Measurements from ENCODE around the gene SULF2. TPM values are rescaled to one million over a fixed set of nuclear protein-coding genes. Genes with fewer than 3 reads are reported as not detected.

The SULF2 gene
- total and polyA plus RNA-seq, 2 of the 13 experiments (the other 11 are each of a cell fraction or from before 2014, with no cell fraction given): 7.2 to 50.9 TPM

- TF ChIP-seq ZUFSP (CRISPR knock-in tag; IDR thresholded peaks at IDR 0.05; ENCODE audit: borderline replicate concordance) (no peak), WIZ (CRISPR knock-in tag; IDR thresholded peaks at IDR 0.05) (no peak)
Observed at GRCh38 chr20:47733892-47734291, 51.4 kb downstream of the SULF2 start (continued).

- 83% methylated on average over 4 of the region's 4 CpGs for WGBS (ENCODE audit: low lambda C conversion rate)
- Histone ChIP-seq H3K4me3 (replicated peaks in 1 of 3; ENCODE audit: insufficient read depth in 1 of 3, low read depth in 2 of 3, low read length in 3 of 3) (no peak overlapping the region), H3K9me3 (ENCODE audit: low read length) (no peaks in the 10 kb centered on the region), H3K4me1 (ENCODE audit: insufficient read depth, low read length) (peaks cover 6% of the 10 kb centered on the region), H3K9ac (ENCODE audit: insufficient read depth, low read depth, low read length) (no peak overlapping the region), H3K79me2 (ENCODE audit: insufficient read depth, low read length) (no peaks in the 10 kb centered on the region), H3K36me3 (replicated peaks in 1 of 2; ENCODE audit: control insufficient read depth in 1 of 2, insufficient read depth in 2 of 2, low read length in 2 of 2) (0 out of 5 replicates have a peak, but pooled peaks cover 0 to 3% of the 10 kb centered on the region in 2 experiments), H3K4me2 (ENCODE audit: low read depth, low read length) (no peak overlapping the region), H3K27me3 (ENCODE audit: control insufficient read depth in 1 of 2, insufficient read depth in 2 of 2, low read length in 2 of 2) (no peaks in the 10 kb centered on the region), H3K27ac (ENCODE audit: extremely low read length, insufficient read depth, low read length) (no peak overlapping the region), H4K20me1 (ENCODE audit: insufficient read depth, low read length) (no peaks in the 10 kb centered on the region), H2AFZ (ENCODE audit: low read length) (no peak overlapping the region)
- ChIA-PET CTCF (ENCODE audit: low intra/inter-chr PET ratio, low total read pairs) (no interaction called here), POLR2A (no interaction called here)
- in situ Hi-C loops (cut with HindIII; ENCODE audit: extremely low pct_ligation_motif_present, low pct_unique_long_range_greater_than_20kb): no loop called here
- no TSS peak for BruUV-seq (replicated peaks)
- no peak for ATAC-seq
- TF ChIP-seq NFYC (CRISPR knock-in tag; IDR thresholded peaks at IDR 0.05) (0 out of 2 replicates have a peak, but pooled peaks have one; percentile 20), CCDC6 (CRISPR knock-in tag; IDR thresholded peaks at IDR 0.05) (no peak)
- FAIRE-seq: no peak
- no peak for DNase-seq (ENCODE audit: low spot score)
- intact Hi-C loops (cut with micrococcal nuclease; ENCODE audit: unreplicated experiment): no loop called here
Observed at GRCh38 chr20:47730744-47731143, 54.5 kb downstream of the SULF2 start.

- Histone ChIP-seq H3K79me2 (ENCODE audit: insufficient read depth, low read length) (no peaks in the 10 kb centered on the region), H3K27me3 (ENCODE audit: control insufficient read depth in 1 of 2, insufficient read depth in 2 of 2, low read length in 2 of 2) (no peaks in the 10 kb centered on the region), H3K4me3 (replicated peaks in 1 of 3; ENCODE audit: insufficient read depth in 1 of 3, low read depth in 2 of 3, low read length in 3 of 3) (no peak overlapping the region), H3K27ac (ENCODE audit: extremely low read length, insufficient read depth, low read length) (no peak overlapping the region), H3K9ac (ENCODE audit: insufficient read depth, low read depth, low read length) (no peak overlapping the region), H3K36me3 (replicated peaks in 1 of 2; ENCODE audit: control insufficient read depth in 1 of 2, insufficient read depth in 2 of 2, low read length in 2 of 2) (0 out of 5 replicates have a peak, but pooled peaks cover 0 to 3% of the 10 kb centered on the region in 2 experiments), H4K20me1 (ENCODE audit: insufficient read depth, low read length) (no peaks in the 10 kb centered on the region), H3K4me2 (ENCODE audit: low read depth, low read length) (no peak overlapping the region), H3K9me3 (ENCODE audit: low read length) (no peaks in the 10 kb centered on the region), H2AFZ (ENCODE audit: low read length) (no peak overlapping the region), H3K4me1 (ENCODE audit: insufficient read depth, low read length) (peaks cover 19% of the 10 kb centered on the region)
- ChIA-PET CTCF (ENCODE audit: low intra/inter-chr PET ratio, low total read pairs) (no interaction called here), POLR2A (no interaction called here)
- no TSS peak for BruUV-seq (replicated peaks)
- ATAC-seq (no peak), DNase-seq (ENCODE audit: low spot score) (no peak), FAIRE-seq (no peak)
- in situ Hi-C loops (cut with HindIII; ENCODE audit: extremely low pct_ligation_motif_present, low pct_unique_long_range_greater_than_20kb): no loop called here
- intact Hi-C loops (cut with micrococcal nuclease; ENCODE audit: unreplicated experiment): loop anchor here (5.0 kb wide), 1 partner anchor 52 kb away; no protein-coding TSS in a partner anchor
- WGBS (ENCODE audit: low lambda C conversion rate): 91% methylated on average over 10 of the region's 10 CpGs
- no peak for TF ChIP-seq ETV6 (CRISPR knock-in tag; conservative IDR thresholded peaks at IDR 0.05)
- no peak for TF ChIP-seq HOXA3 (CRISPR knock-in tag; IDR thresholded peaks at IDR 0.05)
- TF ChIP-seq ZNF879 (CRISPR knock-in tag; IDR thresholded peaks at IDR 0.05): no peak
- no peak for TF ChIP-seq ATRX (CRISPR knock-in tag; IDR thresholded peaks at IDR 0.05; ENCODE audit: borderline replicate concordance)
- TF ChIP-seq ZNF7 (CRISPR knock-in tag; IDR thresholded peaks at IDR 0.05): no peak
- TF ChIP-seq CSRNP2 (CRISPR knock-in tag; conservative IDR thresholded peaks at IDR 0.05; ENCODE audit: low read depth): no peak
- TF ChIP-seq DDIT3 (CRISPR knock-in tag; IDR thresholded peaks at IDR 0.05): no peak
Observed at GRCh38 chr20:47729472-47729871, 55.8 kb downstream of the SULF2 start.

Measured in HepG2 (cell line).